GM18526 (cell line): Measurements from ENCODE around the gene XRCC2.

ENCODE experiments used
- POLR2A ChIP-seq: IDR thresholded peaks from 3 replicates; pipeline ENCODE4 v1.6.1; 2011; ENCODE audit not compliant: insufficient read length; ENCODE audit errors: extremely low read depth

The XRCC2 gene

DNA sequence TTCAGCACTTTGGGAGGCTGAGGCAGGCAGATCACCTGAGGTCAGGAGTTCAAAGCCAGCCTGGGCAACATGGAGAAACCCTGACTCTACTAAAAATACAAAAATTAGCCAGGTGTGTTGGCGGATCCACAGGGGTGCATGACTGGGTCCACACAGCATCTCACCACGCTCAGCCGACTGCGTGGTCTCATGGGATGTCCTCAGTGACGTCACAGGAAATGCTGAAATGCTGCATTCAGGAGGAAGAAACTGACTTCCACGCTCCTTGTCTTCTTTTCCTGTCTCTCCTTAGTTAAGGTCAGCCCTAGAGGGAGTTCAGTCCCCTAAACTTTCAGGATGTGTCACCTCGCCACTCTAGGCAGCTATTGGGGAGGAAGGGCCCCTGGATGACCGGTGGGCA lies 42.9 kb downstream of the XRCC2 start:
- no peak for TF ChIP-seq POLR2A

GRCh38 chr7:152624228-152624627 lies 51.7 kb downstream of the XRCC2 start:
- TF ChIP-seq POLR2A = no peak

- TF ChIP-seq POLR2A = no peak
Observed at GRCh38 chr7:152621426-152621825, 54.5 kb downstream of the XRCC2 start.

DNA sequence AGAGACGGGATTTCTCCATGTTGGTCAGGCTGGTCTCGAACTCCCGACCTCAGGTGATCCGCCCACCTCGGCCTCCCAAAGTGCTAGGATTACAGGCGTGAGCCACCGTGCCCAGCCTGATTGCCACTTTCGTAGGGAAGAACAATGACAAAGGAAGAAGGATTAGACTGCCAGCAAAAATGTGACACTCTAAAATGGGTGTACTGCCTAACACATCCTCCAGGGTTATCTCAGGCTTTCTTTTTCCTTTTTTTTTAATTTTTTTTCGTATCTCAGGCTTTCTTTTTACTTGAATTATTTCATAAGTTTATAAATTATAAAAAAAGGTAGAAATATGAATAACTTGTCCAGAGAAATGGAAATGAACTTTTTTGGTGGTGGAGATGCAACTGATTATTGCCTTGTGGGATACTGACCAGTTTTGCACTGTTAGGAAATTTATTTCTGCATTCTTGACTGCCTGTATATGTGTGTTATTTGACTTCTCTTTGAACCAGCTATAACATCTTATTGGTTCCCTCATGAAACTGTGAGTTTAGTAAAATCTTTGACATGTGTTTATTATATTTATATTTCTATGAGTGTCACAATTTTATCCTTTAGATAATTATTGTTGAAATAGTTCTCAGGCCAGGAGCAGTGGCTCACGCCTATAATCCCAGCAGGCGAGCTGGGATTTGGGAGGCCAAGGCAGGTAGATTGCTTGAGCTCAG lies 56.8 kb downstream of the XRCC2 start:
- TF ChIP-seq POLR2A = no peak

GRCh38 chr7:152618427-152618826 lies 57.5 kb downstream of the XRCC2 start:
- TF ChIP-seq POLR2A = no peak

DNA sequence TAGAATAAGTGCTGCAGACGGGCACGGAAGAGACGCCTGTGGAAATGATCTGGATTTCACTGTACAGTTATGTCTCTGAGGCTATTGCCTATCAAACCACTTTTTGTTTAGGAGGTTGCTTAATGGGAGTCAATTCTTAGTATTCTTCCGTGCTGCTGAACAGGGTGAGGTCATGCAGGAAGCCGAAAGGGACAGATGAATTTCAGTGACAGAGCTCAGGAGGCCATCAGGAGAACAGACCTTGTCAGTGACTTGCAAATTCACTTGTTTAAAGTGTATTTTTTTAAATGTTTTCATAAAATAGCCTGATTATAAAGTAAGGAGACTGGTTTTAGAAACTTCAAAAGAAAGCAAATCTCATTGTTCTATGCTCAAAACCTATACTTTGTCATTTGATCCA lies 58.9 kb downstream of the XRCC2 start:
- no peak for TF ChIP-seq POLR2A

DNA sequence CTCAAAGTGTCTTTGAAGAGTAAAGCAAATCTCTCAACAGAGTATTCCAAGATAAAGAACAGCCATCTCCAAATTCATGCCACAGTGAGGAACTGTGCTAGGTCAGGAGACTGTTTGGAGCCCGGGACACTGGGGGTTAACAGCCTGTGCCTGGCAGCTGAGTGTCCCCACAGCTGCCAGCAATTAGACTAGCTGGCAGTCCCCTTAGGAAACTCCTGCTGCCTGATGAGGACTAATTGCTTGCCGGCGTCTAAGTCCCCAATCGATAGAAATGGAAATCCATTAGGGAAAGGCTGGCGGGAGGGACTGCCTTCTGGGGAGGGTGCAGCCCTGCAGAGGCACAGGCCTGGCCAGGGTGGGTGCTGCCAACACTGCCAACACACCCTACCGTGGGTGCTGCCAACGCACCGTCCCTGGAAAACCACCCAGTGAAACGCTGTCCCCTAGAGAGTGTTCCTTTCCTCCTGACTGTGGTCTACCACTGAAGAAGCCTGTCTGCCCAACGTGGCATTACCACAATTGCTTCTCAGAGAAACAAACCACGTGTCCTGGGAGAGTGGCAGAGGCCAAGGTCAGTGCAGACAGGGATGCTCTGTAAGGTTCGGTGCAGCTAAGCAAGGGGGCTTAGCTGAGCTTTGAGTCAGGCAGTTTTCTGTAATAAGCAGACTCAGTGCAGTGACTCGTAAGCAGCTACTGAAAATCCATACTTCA lies 60.8 kb downstream of the XRCC2 start:
- no peak for TF ChIP-seq POLR2A

DNA sequence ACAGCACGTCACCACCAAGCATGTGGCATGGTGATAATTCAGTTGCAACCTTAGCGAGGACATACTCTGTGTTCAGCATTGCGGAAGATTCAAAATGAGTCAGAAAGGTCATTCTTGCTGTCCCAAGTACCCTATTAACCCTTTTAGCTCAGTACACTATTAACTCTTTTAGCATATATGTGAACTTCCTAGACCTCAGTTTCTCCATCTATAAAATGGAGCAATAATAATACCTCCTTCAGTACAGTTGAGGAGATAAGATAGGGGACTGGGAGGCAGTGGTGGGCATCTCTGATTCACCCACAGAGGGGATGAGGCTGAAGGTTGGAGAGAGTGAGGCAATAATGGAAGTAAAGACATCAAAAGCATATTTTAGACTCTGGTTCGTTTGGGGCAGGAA lies 67.3 kb downstream of the XRCC2 start:
- no peak for TF ChIP-seq POLR2A

DNA sequence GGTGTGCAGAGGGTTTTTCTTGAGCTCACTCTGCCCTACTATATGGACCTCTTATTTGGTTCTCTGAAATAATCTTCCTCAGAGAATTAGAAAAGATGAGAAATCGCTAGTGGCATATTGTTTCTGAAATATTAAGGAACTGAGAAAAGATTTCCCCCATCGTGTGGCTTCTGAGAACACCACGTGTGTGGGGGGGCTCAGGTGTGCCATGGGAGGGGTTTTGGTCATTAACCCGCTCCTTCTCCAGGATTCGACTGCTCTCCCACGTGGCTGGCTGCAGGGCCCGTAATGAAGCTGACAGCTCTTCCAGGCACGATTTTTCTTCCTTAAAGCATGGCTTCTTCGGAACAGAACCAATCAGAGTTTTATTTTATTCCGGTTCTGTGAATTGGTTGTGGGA lies 67.7 kb downstream of the XRCC2 start:
- TF ChIP-seq POLR2A = no peak

- no peak for TF ChIP-seq POLR2A
Observed at GRCh38 chr7:152607007-152607406, 68.9 kb downstream of the XRCC2 start.

DNA sequence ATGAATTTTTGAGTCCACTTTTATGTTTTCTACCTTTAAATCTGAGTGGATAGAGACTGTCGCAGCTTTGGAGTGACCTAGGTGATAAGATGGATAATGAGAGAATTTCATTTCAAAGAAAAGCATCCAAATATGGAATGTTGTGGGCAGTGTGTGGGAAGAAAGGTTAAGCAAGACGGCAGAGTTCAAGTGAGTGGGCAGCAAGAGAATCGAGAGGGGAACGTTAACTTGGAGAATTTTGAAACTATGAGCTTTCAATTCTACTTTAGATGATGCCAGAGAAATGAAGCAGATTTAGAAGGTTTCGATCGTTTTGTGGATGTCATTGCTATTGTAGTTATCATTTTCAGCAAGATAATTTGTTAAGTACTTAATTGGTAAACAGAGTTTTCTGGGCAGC lies 73.0 kb downstream of the XRCC2 start:
- TF ChIP-seq POLR2A = no peak

DNA sequence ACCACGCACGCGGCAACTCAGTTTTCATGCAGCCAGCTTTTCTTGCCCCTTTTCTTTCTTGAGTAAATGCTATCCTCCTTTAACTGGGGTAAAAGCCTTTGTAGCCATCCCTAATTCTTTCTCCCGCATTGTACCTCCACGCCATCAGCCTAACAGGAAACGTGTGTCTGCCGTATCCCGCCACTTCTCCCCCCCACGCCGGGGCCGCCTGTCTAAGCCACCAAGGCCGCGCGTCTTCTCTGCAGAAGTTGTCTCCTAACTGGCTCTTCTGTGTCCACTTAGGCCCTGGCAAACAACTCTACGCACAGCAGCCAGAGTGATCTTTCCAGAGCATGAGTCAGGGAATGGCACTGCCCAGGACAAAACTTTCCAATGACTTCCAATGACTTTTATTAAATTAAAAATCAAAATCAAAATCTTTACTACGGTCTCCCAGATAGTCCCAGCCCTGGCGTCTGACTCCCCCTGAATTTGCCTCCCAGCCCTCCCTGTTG lies 74.6 kb downstream of the XRCC2 start:
- TF ChIP-seq POLR2A = no peak

GRCh38 chr7:152600266-152600665 lies 75.7 kb downstream of the XRCC2 start:
- no peak for TF ChIP-seq POLR2A

DNA sequence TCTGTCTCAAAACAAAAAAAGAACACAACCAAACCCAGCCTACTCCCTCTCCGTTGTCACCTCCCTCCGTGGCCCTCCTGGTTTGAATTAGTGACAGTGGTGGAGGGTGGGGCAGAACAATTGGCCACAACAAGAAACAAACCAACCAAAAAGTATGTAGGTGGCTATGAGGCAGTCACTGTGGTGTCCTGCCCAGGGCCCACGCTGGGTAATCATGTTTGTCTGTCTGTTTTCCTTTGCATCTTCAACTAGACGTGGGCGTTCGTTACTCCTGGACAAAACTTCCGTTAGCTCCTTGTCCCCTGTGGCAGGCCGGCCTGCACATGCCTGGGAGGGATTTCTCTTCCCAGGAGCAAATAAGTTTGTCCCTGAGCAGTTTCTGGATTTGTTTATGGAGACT lies 78.4 kb downstream of the XRCC2 start:
- TF ChIP-seq POLR2A = no peak

- TF ChIP-seq POLR2A = no peak
Observed at GRCh38 chr7:152596824-152597223, 79.1 kb downstream of the XRCC2 start.
